Measurements from ENCODE around the gene NUP188. TPM values are rescaled to one million over a fixed set of nuclear protein-coding genes. Genes with fewer than 3 reads are reported as not detected.

Gene NUP188
- total and polyA plus RNA-seq, 2 experiments from 2014 or later = 25.5 to 117 TPM

- Mint-ChIP-seq H3K4me3 (no peak overlapping the region), H3K27ac (no peak overlapping the region), H3K9me3 (no peaks in the 10 kb centered on the region; the same call in 2 of the 3 replicates), H3K27me3 (ENCODE audit: insufficient read depth, low read depth, poor library complexity) (peaks cover 6% of the 10 kb centered on the region), H3K4me1 (peaks cover 9% of the 10 kb centered on the region), H3K36me3 (ENCODE audit: low read depth) (peaks cover 13% of the 10 kb centered on the region)
- ATAC-seq (no peak), DNase-seq (ENCODE audit: low spot score) (no peak)
- H3K27ac ChIP-seq (ENCODE audit: low read depth) = no peak overlapping the region
- H3K4me1 ChIP-seq (ENCODE audit: insufficient read depth) = no peaks in the 10 kb centered on the region
- TF ChIP-seq ZNF331 (CRISPR knock-in tag; IDR thresholded peaks at IDR 0.05; ENCODE audit: low read depth) (no peak), NANOG (IDR thresholded peaks at IDR 0.05; ENCODE audit: borderline replicate concordance) (no peak), CREB1 (CRISPR knock-in tag; IDR thresholded peaks at IDR 0.05; ENCODE audit: low read depth) (no peak), EZH2 (IDR thresholded peaks at IDR 0.05; ENCODE audit: low read depth, unreplicated experiment) (no peak), EZH2phosphoT487 (IDR thresholded peaks at IDR 0.05; ENCODE audit: unreplicated experiment) (no peak), POLR2AphosphoS5 (IDR thresholded peaks at IDR 0.05; ENCODE audit: low read depth) (no peak), JUNB (IDR thresholded peaks at IDR 0.05; ENCODE audit: unreplicated experiment) (no peak), STAT1 (IDR thresholded peaks at IDR 0.05; ENCODE audit: unreplicated experiment) (no peak), ZNF114 (CRISPR knock-in tag; IDR thresholded peaks at IDR 0.05) (no peak), CTCF (conservative IDR thresholded peaks at IDR 0.05; ENCODE audit: low read depth in 2 of 2) (no peak)
- TF ChIP-seq, protein P1, sequence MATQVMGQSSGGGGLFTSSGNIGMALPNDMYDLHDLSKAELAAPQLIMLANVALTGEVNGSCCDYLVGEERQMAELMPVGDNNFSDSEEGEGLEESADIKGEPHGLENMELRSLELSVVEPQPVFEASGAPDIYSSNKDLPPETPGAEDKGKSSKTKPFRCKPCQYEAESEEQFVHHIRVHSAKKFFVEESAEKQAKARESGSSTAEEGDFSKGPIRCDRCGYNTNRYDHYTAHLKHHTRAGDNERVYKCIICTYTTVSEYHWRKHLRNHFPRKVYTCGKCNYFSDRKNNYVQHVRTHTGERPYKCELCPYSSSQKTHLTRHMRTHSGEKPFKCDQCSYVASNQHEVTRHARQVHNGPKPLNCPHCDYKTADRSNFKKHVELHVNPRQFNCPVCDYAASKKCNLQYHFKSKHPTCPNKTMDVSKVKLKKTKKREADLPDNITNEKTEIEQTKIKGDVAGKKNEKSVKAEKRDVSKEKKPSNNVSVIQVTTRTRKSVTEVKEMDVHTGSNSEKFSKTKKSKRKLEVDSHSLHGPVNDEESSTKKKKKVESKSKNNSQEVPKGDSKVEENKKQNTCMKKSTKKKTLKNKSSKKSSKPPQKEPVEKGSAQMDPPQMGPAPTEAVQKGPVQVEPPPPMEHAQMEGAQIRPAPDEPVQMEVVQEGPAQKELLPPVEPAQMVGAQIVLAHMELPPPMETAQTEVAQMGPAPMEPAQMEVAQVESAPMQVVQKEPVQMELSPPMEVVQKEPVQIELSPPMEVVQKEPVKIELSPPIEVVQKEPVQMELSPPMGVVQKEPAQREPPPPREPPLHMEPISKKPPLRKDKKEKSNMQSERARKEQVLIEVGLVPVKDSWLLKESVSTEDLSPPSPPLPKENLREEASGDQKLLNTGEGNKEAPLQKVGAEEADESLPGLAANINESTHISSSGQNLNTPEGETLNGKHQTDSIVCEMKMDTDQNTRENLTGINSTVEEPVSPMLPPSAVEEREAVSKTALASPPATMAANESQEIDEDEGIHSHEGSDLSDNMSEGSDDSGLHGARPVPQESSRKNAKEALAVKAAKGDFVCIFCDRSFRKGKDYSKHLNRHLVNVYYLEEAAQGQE (IDR thresholded peaks at IDR 0.05; ENCODE audit: unreplicated experiment) = no peak
- TF ChIP-seq, protein P2, sequence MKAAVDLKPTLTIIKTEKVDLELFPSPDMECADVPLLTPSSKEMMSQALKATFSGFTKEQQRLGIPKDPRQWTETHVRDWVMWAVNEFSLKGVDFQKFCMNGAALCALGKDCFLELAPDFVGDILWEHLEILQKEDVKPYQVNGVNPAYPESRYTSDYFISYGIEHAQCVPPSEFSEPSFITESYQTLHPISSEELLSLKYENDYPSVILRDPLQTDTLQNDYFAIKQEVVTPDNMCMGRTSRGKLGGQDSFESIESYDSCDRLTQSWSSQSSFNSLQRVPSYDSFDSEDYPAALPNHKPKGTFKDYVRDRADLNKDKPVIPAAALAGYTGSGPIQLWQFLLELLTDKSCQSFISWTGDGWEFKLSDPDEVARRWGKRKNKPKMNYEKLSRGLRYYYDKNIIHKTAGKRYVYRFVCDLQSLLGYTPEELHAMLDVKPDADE (IDR thresholded peaks at IDR 0.05) = no peak
- TF ChIP-seq, protein P3, sequence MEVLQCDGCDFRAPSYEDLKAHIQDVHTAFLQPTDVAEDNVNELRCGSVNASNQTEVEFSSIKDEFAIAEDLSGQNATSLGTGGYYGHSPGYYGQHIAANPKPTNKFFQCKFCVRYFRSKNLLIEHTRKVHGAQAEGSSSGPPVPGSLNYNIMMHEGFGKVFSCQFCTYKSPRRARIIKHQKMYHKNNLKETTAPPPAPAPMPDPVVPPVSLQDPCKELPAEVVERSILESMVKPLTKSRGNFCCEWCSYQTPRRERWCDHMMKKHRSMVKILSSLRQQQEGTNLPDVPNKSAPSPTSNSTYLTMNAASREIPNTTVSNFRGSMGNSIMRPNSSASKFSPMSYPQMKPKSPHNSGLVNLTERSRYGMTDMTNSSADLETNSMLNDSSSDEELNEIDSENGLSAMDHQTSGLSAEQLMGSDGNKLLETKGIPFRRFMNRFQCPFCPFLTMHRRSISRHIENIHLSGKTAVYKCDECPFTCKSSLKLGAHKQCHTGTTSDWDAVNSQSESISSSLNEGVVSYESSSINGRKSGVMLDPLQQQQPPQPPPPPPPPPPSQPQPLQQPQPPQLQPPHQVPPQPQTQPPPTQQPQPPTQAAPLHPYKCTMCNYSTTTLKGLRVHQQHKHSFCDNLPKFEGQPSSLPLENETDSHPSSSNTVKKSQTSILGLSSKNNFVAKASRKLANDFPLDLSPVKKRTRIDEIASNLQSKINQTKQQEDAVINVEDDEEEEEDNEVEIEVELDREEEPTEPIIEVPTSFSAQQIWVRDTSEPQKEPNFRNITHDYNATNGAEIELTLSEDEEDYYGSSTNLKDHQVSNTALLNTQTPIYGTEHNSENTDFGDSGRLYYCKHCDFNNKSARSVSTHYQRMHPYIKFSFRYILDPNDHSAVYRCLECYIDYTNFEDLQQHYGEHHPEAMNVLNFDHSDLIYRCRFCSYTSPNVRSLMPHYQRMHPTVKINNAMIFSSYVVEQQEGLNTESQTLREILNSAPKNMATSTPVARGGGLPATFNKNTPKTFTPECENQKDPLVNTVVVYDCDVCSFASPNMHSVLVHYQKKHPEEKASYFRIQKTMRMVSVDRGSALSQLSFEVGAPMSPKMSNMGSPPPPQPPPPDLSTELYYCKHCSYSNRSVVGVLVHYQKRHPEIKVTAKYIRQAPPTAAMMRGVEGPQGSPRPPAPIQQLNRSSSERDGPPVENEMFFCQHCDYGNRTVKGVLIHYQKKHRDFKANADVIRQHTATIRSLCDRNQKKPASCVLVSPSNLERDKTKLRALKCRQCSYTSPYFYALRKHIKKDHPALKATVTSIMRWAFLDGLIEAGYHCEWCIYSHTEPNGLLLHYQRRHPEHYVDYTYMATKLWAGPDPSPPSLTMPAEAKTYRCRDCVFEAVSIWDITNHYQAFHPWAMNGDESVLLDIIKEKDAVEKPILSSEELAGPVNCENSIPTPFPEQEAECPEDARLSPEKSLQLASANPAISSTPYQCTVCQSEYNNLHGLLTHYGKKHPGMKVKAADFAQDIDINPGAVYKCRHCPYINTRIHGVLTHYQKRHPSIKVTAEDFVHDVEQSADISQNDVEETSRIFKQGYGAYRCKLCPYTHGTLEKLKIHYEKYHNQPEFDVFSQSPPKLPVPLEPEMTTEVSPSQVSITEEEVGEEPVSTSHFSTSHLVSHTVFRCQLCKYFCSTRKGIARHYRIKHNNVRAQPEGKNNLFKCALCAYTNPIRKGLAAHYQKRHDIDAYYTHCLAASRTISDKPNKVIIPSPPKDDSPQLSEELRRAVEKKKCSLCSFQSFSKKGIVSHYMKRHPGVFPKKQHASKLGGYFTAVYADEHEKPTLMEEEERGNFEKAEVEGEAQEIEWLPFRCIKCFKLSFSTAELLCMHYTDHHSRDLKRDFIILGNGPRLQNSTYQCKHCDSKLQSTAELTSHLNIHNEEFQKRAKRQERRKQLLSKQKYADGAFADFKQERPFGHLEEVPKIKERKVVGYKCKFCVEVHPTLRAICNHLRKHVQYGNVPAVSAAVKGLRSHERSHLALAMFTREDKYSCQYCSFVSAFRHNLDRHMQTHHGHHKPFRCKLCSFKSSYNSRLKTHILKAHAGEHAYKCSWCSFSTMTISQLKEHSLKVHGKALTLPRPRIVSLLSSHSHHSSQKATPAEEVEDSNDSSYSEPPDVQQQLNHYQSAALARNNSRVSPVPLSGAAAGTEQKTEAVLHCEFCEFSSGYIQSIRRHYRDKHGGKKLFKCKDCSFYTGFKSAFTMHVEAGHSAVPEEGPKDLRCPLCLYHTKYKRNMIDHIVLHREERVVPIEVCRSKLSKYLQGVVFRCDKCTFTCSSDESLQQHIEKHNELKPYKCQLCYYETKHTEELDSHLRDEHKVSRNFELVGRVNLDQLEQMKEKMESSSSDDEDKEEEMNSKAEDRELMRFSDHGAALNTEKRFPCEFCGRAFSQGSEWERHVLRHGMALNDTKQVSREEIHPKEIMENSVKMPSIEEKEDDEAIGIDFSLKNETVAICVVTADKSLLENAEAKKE (CRISPR knock-in tag; IDR thresholded peaks at IDR 0.05) = no peak
- H3K79me2 ChIP-seq (replicated peaks; ENCODE audit: insufficient read depth) = peaks cover 10% of the 10 kb centered on the region; the same call in 1 of the 2 replicates
- H3F3A ChIP-seq (replicated peaks; ENCODE audit: low read depth) = no peaks in the 10 kb centered on the region
- H3K9me2 ChIP-seq (ENCODE audit: insufficient read depth) = no peaks in the 10 kb centered on the region
- no peak overlapping the region for H2AFZ ChIP-seq
- H3K27me3 ChIP-seq (ENCODE audit: insufficient read depth) = no peaks in the 10 kb centered on the region
- H4K20me1 ChIP-seq (replicated peaks; ENCODE audit: insufficient read depth) = no peaks in the 10 kb centered on the region; the same call in 1 of the 2 replicates
- H3K4me3 ChIP-seq = no peak overlapping the region
- H3K4me2 ChIP-seq = no peak overlapping the region
- H3K36me3 ChIP-seq (ENCODE audit: insufficient read depth) = no peaks in the 10 kb centered on the region
These were observed 6.3 kb upstream of the NUP188 start for GRCh38 chr9:128940946-128941755.

Measured in GM23338 (cell line).